BLaER1 (cell line): ENCODE data around the gene TMEM54.

Experiments used
- H3K27ac ChIP-seq: shearing (Covaris generic); formaldehyde crosslinking; 2 replicates; pipeline ENCODE4 v1.8.1; 2022
- H3K27me3 ChIP-seq: shearing (Covaris generic); formaldehyde crosslinking; 2 replicates; pipeline ENCODE4 v1.8.1; 2022
- H3K36me3 ChIP-seq: shearing (Covaris generic); formaldehyde crosslinking; 2 replicates; pipeline ENCODE4 v1.8.1; 2022
- H3K4me1 ChIP-seq: shearing (Covaris generic); formaldehyde crosslinking; 2 replicates; pipeline ENCODE4 v1.8.1; 2022
- H3K4me2 ChIP-seq: shearing (Covaris generic); formaldehyde crosslinking; 2 replicates; pipeline ENCODE4 v1.8.1; 2022
- H3K4me3 ChIP-seq: shearing (Covaris generic); formaldehyde crosslinking; 2 replicates; pipeline ENCODE4 v1.8.1; 2022
- H3K9ac ChIP-seq: shearing (Covaris generic); formaldehyde crosslinking; 2 replicates; pipeline ENCODE4 v1.8.1; 2022
- H3K9me3 ChIP-seq: shearing (Covaris generic); formaldehyde crosslinking; 2 replicates; pipeline ENCODE4 v1.8.1; 2022
- H4K20me1 ChIP-seq: shearing (Covaris generic); formaldehyde crosslinking; 2 replicates; pipeline ENCODE4 v1.8.1; 2022
- Cebpa-rat ChIP-seq: shearing (Covaris generic); IDR thresholded peaks from 2 replicates; pipeline ENCODE4 v1.8.1; 2022

Gene TMEM54

GRCh38 chr1:32934535-32934934 lies 33.3 kb upstream of the TMEM54 start:
- Histone ChIP-seq H3K4me3 (no peak overlapping the region), H3K9ac (no peak overlapping the region), H3K4me2 (no peak overlapping the region), H3K9me3 (no peaks in the 10 kb centered on the region), H4K20me1 (no peaks in the 10 kb centered on the region), H3K27me3 (no peaks in the 10 kb centered on the region), H3K36me3 (peaks cover 57% of the 10 kb centered on the region), H3K27ac (no peak overlapping the region), H3K4me1 (no peaks in the 10 kb centered on the region)
- no peak for TF ChIP-seq Cebpa-rat

GRCh38 chr1:32933742-32934322 lies 32.6 kb upstream of the TMEM54 start:
- Histone ChIP-seq H3K36me3 (peaks cover 50% of the 10 kb centered on the region), H3K4me3 (no peak overlapping the region), H3K27ac (no peak overlapping the region), H3K4me1 (no peaks in the 10 kb centered on the region), H3K27me3 (no peaks in the 10 kb centered on the region), H4K20me1 (no peaks in the 10 kb centered on the region), H3K4me2 (no peak overlapping the region), H3K9me3 (no peaks in the 10 kb centered on the region), H3K9ac (no peak overlapping the region)
- no peak for TF ChIP-seq Cebpa-rat

GRCh38 chr1:32931760-32932159 lies 30.6 kb upstream of the TMEM54 start:
- Histone ChIP-seq H4K20me1 (no peaks in the 10 kb centered on the region), H3K9ac (no peak overlapping the region), H3K27me3 (peaks cover 8% of the 10 kb centered on the region), H3K9me3 (no peaks in the 10 kb centered on the region), H3K4me3 (no peak overlapping the region), H3K4me1 (no peaks in the 10 kb centered on the region), H3K4me2 (no peak overlapping the region), H3K36me3 (peaks cover 29% of the 10 kb centered on the region), H3K27ac (no peak overlapping the region)
- no peak for TF ChIP-seq Cebpa-rat

GRCh38 chr1:32929366-32929765 lies 28.2 kb upstream of the TMEM54 start:
- H3K4me2 ChIP-seq, result no peak overlapping the region
- no peaks in the 10 kb centered on the region for H3K9me3 ChIP-seq
- no peak for TF ChIP-seq Cebpa-rat
- H3K4me3 ChIP-seq, result no peak overlapping the region
- H4K20me1 ChIP-seq, result peaks cover 15% of the 10 kb centered on the region; the same call in 1 of the 2 replicates
- peaks cover 32% of the 10 kb centered on the region for H3K27me3 ChIP-seq
- H3K36me3 ChIP-seq, result peaks cover 7% of the 10 kb centered on the region; the same call in 1 of the 2 replicates
- no peaks in the 10 kb centered on the region; the same call in 1 of the 2 replicates for H3K4me1 ChIP-seq
- no peak overlapping the region for H3K27ac ChIP-seq
- H3K9ac ChIP-seq, result no peak overlapping the region

- Histone ChIP-seq H3K27ac (no peak overlapping the region), H3K4me2 (no peak overlapping the region), H3K4me3 (no peak overlapping the region), H3K4me1 (no peaks in the 10 kb centered on the region; the same call in 1 of the 2 replicates), H3K9me3 (no peaks in the 10 kb centered on the region), H3K36me3 (0 out of 2 replicates have a peak, but pooled peaks cover under 1% of the 10 kb centered on the region), H4K20me1 (peaks cover 15% of the 10 kb centered on the region; the same call in 1 of the 2 replicates), H3K27me3 (peaks cover 38% of the 10 kb centered on the region), H3K9ac (no peak overlapping the region)
- no peak for TF ChIP-seq Cebpa-rat
These were observed 27.5 kb upstream of the TMEM54 start for GRCh38 chr1:32928715-32929114.

GRCh38 chr1:32928285-32928684 lies 27.1 kb upstream of the TMEM54 start:
- no peak for TF ChIP-seq Cebpa-rat

GRCh38 chr1:32927441-32927840 lies 26.3 kb upstream of the TMEM54 start:
- H4K20me1 ChIP-seq, result peaks cover 15% of the 10 kb centered on the region; the same call in 1 of the 2 replicates
- H3K9me3 ChIP-seq, result no peaks in the 10 kb centered on the region
- no peaks in the 10 kb centered on the region for H3K36me3 ChIP-seq
- no peak overlapping the region for H3K4me2 ChIP-seq
- H3K27me3 ChIP-seq, result peaks cover 49% of the 10 kb centered on the region
- no peak for TF ChIP-seq Cebpa-rat
- H3K27ac ChIP-seq, result no peak overlapping the region
- no peak overlapping the region for H3K9ac ChIP-seq
- H3K4me3 ChIP-seq, result no peak overlapping the region
- no peaks in the 10 kb centered on the region; the same call in 1 of the 2 replicates for H3K4me1 ChIP-seq

More at GRCh38 chr1:32928285-32928684, 27.1 kb upstream of the TMEM54 start:
- Histone ChIP-seq H3K4me3 (no peak overlapping the region), H3K27me3 (peaks cover 43% of the 10 kb centered on the region), H3K27ac (no peak overlapping the region), H4K20me1 (peaks cover 15% of the 10 kb centered on the region; the same call in 1 of the 2 replicates), H3K9me3 (no peaks in the 10 kb centered on the region), H3K4me2 (no peak overlapping the region), H3K4me1 (no peaks in the 10 kb centered on the region; the same call in 1 of the 2 replicates), H3K36me3 (no peaks in the 10 kb centered on the region), H3K9ac (no peak overlapping the region)

- no peaks in the 10 kb centered on the region for H3K36me3 ChIP-seq
- no peak overlapping the region for H3K27ac ChIP-seq
- no peaks in the 10 kb centered on the region for H3K9me3 ChIP-seq
- peaks cover 49% of the 10 kb centered on the region for H3K27me3 ChIP-seq
- no peak overlapping the region for H3K4me2 ChIP-seq
- TF ChIP-seq Cebpa-rat, result no peak
- H3K9ac ChIP-seq, result no peak overlapping the region
- H3K4me1 ChIP-seq, result no peaks in the 10 kb centered on the region; the same call in 1 of the 2 replicates
- peaks cover 15% of the 10 kb centered on the region; the same call in 1 of the 2 replicates for H4K20me1 ChIP-seq
- no peak overlapping the region for H3K4me3 ChIP-seq
These were observed 25.4 kb upstream of the TMEM54 start for GRCh38 chr1:32926562-32926961.

GRCh38 chr1:32925403-32926162 lies 24.4 kb upstream of the TMEM54 start:
- no peaks in the 10 kb centered on the region for H3K36me3 ChIP-seq
- H3K4me1 ChIP-seq, result no peaks in the 10 kb centered on the region; the same call in 1 of the 2 replicates
- no peak overlapping the region for H3K9ac ChIP-seq
- peaks cover 15% of the 10 kb centered on the region; the same call in 1 of the 2 replicates for H4K20me1 ChIP-seq
- peaks cover 49% of the 10 kb centered on the region for H3K27me3 ChIP-seq
- H3K27ac ChIP-seq, result no peak overlapping the region
- no peak overlapping the region for H3K4me3 ChIP-seq
- H3K9me3 ChIP-seq, result no peaks in the 10 kb centered on the region
- H3K4me2 ChIP-seq, result no peak overlapping the region
- TF ChIP-seq Cebpa-rat, result no peak

GRCh38 chr1:32924881-32925344 lies 23.7 kb upstream of the TMEM54 start:
- H3K4me2 ChIP-seq, result no peak overlapping the region
- no peaks in the 10 kb centered on the region for H3K9me3 ChIP-seq
- no peaks in the 10 kb centered on the region for H3K36me3 ChIP-seq
- H3K27ac ChIP-seq, result no peak overlapping the region
- no peak overlapping the region for H3K4me3 ChIP-seq
- no peaks in the 10 kb centered on the region; the same call in 1 of the 2 replicates for H3K4me1 ChIP-seq
- no peak for TF ChIP-seq Cebpa-rat
- H3K27me3 ChIP-seq, result peaks cover 49% of the 10 kb centered on the region
- H4K20me1 ChIP-seq, result peaks cover 15% of the 10 kb centered on the region; the same call in 1 of the 2 replicates
- H3K9ac ChIP-seq, result no peak overlapping the region
